ENCODE results near the gene RFXANK.
"Not testable (repeated sequence)": the region's sequence is repeated elsewhere in the genome, so short reads cannot be mapped to it uniquely, and the experiment has no call there.

The RFXANK gene

GRCh38 chr19:19192078-19192882, at the start of gene RFXANK, which contains the start of gene BORCS8:
RFXANK (plus strand) TSS chr19:19192258; CDS start chr19:19193947, 1,689 bp downstream.
BORCS8 (minus strand) TSS chr19:19192152; CDS start chr19:19192117, 35 bp downstream.
- DNase-seq, result peak; percentile 100

GRCh38 chr19:19142347-19142746, 49.7 kb upstream of the RFXANK start:
- DNase-seq, result no peak

- no peak for DNase-seq
These were observed 46.8 kb upstream of the RFXANK start for GRCh38 chr19:19145281-19145680.

GRCh38 chr19:19145684-19146608, 46.1 kb upstream of the RFXANK start:
- DNase-seq, result peak; percentile 86

GRCh38 chr19:19146865-19147264, 45.2 kb upstream of the RFXANK start:
- DNase-seq, result no peak

- no peak for DNase-seq
These were observed 44.7 kb upstream of the RFXANK start for GRCh38 chr19:19147344-19147743.

- not testable (repeated sequence) for DNase-seq
These were observed 43.6 kb upstream of the RFXANK start for GRCh38 chr19:19148504-19148903.

- DNase-seq, result no peak
These were observed 42.6 kb upstream of the RFXANK start for GRCh38 chr19:19149435-19149834.

GRCh38 chr19:19151418-19151817, 40.6 kb upstream of the RFXANK start:
- no peak for DNase-seq

GRCh38 chr19:19152668-19153384, 39.2 kb upstream of the RFXANK start:
- no peak for DNase-seq

- DNase-seq, result no peak
These were observed 37.1 kb upstream of the RFXANK start for GRCh38 chr19:19154768-19155494.

GRCh38 chr19:19155495-19156219, 36.4 kb upstream of the RFXANK start:
- no peak for DNase-seq

GRCh38 chr19:19157808-19158207, 34.2 kb upstream of the RFXANK start:
- DNase-seq, result no peak

- DNase-seq, result no peak
These were observed 32.5 kb upstream of the RFXANK start for GRCh38 chr19:19159534-19159933.

- no peak for DNase-seq
These were observed 31.5 kb upstream of the RFXANK start for GRCh38 chr19:19160461-19161035.

- no peak for DNase-seq
These were observed 29.6 kb upstream of the RFXANK start for GRCh38 chr19:19162495-19162894.

GRCh38 chr19:19165396-19165795, 26.7 kb upstream of the RFXANK start:
- DNase-seq, result no peak

GRCh38 chr19:19167612-19168011, 24.4 kb upstream of the RFXANK start:
- no peak for DNase-seq

GRCh38 chr19:19169236-19170052, 22.6 kb upstream of the RFXANK start:
- no peak for DNase-seq
